Osteoblast (primary cell): ENCODE results near the gene TCF15. TPM values are rescaled to one million over a fixed set of nuclear protein-coding genes. Genes with fewer than 3 reads are reported as not detected.

Experiments
- DNase-seq: peaks from one replicate; pipeline ENCODE4 v3.0.0; 2011; ENCODE audit warnings: low spot score, mixed read lengths; ENCODE audit not compliant: insufficient read length; ENCODE audit errors: missing footprints
- H2AFZ ChIP-seq: 2 replicates; pipeline ENCODE4 v1.6.0; 2011; ENCODE audit warnings: mild to moderate bottlenecking, low read length
- H3K27ac ChIP-seq: 2 replicates; pipeline ENCODE4 v1.5.1; 2011; ENCODE audit warnings: mild to moderate bottlenecking, low read depth, low read length, moderate library complexity
- H3K27me3 ChIP-seq: 2 replicates; pipeline ENCODE4 v1.6.0; 2012; ENCODE audit warnings: mild to moderate bottlenecking, control low read depth, inconsistent platforms, low read length, moderate library complexity; ENCODE audit not compliant: insufficient read depth
- H3K36me3 ChIP-seq: 2 replicates; pipeline ENCODE4 v1.5.1; 2011; ENCODE audit warnings: mild to moderate bottlenecking, low read length, control low read depth, moderate library complexity; ENCODE audit not compliant: insufficient read depth
- H3K4me1 ChIP-seq: 2 replicates; pipeline ENCODE4 v1.5.1; 2011; ENCODE audit warnings: mild to moderate bottlenecking, low read length, control low read depth, moderate library complexity; ENCODE audit not compliant: insufficient read depth
- H3K4me2 ChIP-seq: 2 replicates; pipeline ENCODE4 v1.6.0; 2011; ENCODE audit warnings: mild to moderate bottlenecking, low read length; ENCODE audit not compliant: insufficient read depth
- H3K4me3 ChIP-seq: fragments of 200-600 bp; sonication (generic); 3 replicates; pipeline ENCODE4 v1.5.1; 2012; ENCODE audit warnings: mild to moderate bottlenecking, low read length, inconsistent platforms; ENCODE audit not compliant: insufficient read depth
- H3K79me2 ChIP-seq: 2 replicates; pipeline ENCODE4 v1.6.0; 2012; ENCODE audit warnings: mild to moderate bottlenecking, low read length, control low read depth, inconsistent platforms; ENCODE audit not compliant: insufficient read depth
- H3K9me3 ChIP-seq: 2 replicates; pipeline ENCODE4 v1.5.1; 2011; ENCODE audit warnings: low read depth, low read length, control low read depth
- H4K20me1 ChIP-seq: 2 replicates; pipeline ENCODE4 v1.6.0; 2012; ENCODE audit warnings: mild to moderate bottlenecking, low read length, control low read depth; ENCODE audit not compliant: insufficient read depth
- CTCF ChIP-seq: IDR thresholded peaks from 2 replicates; pipeline ENCODE4 v1.5.1; 2011; ENCODE audit warnings: mild to moderate bottlenecking, low read depth, low read length, moderate library complexity; ENCODE audit errors: extremely low read depth
- total RNA-seq: library from RNA; depleted of rRNA; stranded (reverse); fragments of >200 nt; gene quantifications from 2 replicates; pipeline ENCODE4 v1.2.3, GENCODE V29; 2012

The TCF15 gene
- total RNA-seq, 1 donor = not detected

- no peaks in the 10 kb centered on the region for H3K79me2 ChIP-seq
- H3K4me1 ChIP-seq = no peaks in the 10 kb centered on the region
- no peaks in the 10 kb centered on the region for H3K36me3 ChIP-seq
- DNase-seq = peak; percentile 49
- H3K27ac ChIP-seq = no peak overlapping the region
- no peak for TF ChIP-seq CTCF
- peaks cover 2% of the 10 kb centered on the region for H3K27me3 ChIP-seq
- no peak overlapping the region for H2AFZ ChIP-seq
- no peak overlapping the region for H3K4me3 ChIP-seq
- H3K9me3 ChIP-seq = no peaks in the 10 kb centered on the region
- no peak overlapping the region for H3K4me2 ChIP-seq
- H4K20me1 ChIP-seq = no peaks in the 10 kb centered on the region
Observed at GRCh38 chr20:598133-598850, 11.8 kb downstream of the TCF15 start.

- Histone ChIP-seq H2AFZ (no peak overlapping the region), H3K27me3 (no peaks in the 10 kb centered on the region), H3K79me2 (no peaks in the 10 kb centered on the region), H3K27ac (no peak overlapping the region), H3K9me3 (no peaks in the 10 kb centered on the region), H4K20me1 (no peaks in the 10 kb centered on the region), H3K4me2 (no peak overlapping the region), H3K4me3 (no peak overlapping the region), H3K4me1 (no peaks in the 10 kb centered on the region), H3K36me3 (no peaks in the 10 kb centered on the region)
- TF ChIP-seq CTCF = no peak
- no peak for DNase-seq
Observed at GRCh38 chr20:597560-597959, 12.5 kb downstream of the TCF15 start.

GRCh38 chr20:595330-596308 lies 14.5 kb downstream of the TCF15 start:
- Histone ChIP-seq H3K4me1 (no peaks in the 10 kb centered on the region), H3K36me3 (no peaks in the 10 kb centered on the region), H4K20me1 (no peaks in the 10 kb centered on the region), H2AFZ (no peak overlapping the region), H3K4me2 (no peak overlapping the region), H3K79me2 (no peaks in the 10 kb centered on the region), H3K9me3 (no peaks in the 10 kb centered on the region), H3K27ac (no peak overlapping the region), H3K4me3 (no peak overlapping the region), H3K27me3 (peaks cover 4% of the 10 kb centered on the region)
- DNase-seq = peak; percentile 55
- TF ChIP-seq CTCF = no peak

DNA sequence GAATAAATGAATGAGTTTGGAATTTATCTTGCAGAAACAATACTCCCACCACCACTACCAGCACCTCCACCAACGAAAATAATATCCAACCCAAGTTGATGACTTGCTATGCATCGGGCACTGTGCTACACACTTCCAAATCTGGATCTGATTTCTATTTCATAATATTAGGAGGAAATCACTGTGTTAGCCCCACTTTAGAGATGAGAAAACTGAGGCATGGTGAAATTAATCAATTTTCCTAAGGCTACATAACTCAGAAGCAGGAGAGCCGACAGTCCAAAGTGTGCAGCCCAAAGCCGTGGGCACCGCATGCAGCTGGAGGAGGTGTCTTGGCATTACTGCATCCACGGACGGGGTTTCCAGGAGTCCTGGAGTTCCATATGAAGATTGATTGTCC lies 17.6 kb downstream of the TCF15 start:
- Histone ChIP-seq H3K4me1 (no peaks in the 10 kb centered on the region), H3K4me3 (no peak overlapping the region), H3K9me3 (no peaks in the 10 kb centered on the region), H3K27ac (no peak overlapping the region), H3K27me3 (peaks cover 4% of the 10 kb centered on the region), H2AFZ (no peak overlapping the region), H3K79me2 (no peaks in the 10 kb centered on the region), H3K36me3 (no peaks in the 10 kb centered on the region), H3K4me2 (no peak overlapping the region), H4K20me1 (no peaks in the 10 kb centered on the region)
- DNase-seq = peak; percentile 14
- TF ChIP-seq CTCF = no peak
